SK-N-MC (cell line): Measurements from ENCODE around the gene NTRK1.

Source experiments
- EZH2 ChIP-seq: fragments of 200-600 bp; sonication (generic); IDR thresholded peaks from one replicate; pipeline ENCODE4 v1.6.1; 2017; ENCODE audit warnings: antibody characterized with exemption
- POLR2AphosphoS5 ChIP-seq: IDR thresholded peaks from 2 replicates; pipeline ENCODE4 v1.6.1; 2012; ENCODE audit warnings: mild to moderate bottlenecking, low read depth, low read length, borderline replicate concordance

DNA sequence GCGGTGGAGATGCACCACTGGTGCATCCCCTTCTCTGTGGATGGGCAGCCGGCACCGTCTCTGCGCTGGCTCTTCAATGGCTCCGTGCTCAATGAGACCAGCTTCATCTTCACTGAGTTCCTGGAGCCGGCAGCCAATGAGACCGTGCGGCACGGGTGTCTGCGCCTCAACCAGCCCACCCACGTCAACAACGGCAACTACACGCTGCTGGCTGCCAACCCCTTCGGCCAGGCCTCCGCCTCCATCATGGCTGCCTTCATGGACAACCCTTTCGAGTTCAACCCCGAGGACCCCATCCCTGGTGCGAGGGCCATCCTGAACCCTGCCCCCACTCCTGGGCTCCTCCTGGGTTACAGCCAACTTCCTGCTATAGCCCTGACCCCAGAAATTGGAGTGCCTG, 13.0 kb downstream of the NTRK1 start:
- TF ChIP-seq POLR2AphosphoS5 (no peak), EZH2 (no peak)
